ENCODE data around the gene POGLUT3. TPM values are rescaled to one million over a fixed set of nuclear protein-coding genes. Genes with fewer than 3 reads are reported as not detected.

POGLUT3 gene
- total and polyA plus RNA-seq, 2 of the 8 experiments (the other 6 are each of a cell fraction or from before 2014, with no cell fraction given), result 4.7 to 17.4 TPM

DNA sequence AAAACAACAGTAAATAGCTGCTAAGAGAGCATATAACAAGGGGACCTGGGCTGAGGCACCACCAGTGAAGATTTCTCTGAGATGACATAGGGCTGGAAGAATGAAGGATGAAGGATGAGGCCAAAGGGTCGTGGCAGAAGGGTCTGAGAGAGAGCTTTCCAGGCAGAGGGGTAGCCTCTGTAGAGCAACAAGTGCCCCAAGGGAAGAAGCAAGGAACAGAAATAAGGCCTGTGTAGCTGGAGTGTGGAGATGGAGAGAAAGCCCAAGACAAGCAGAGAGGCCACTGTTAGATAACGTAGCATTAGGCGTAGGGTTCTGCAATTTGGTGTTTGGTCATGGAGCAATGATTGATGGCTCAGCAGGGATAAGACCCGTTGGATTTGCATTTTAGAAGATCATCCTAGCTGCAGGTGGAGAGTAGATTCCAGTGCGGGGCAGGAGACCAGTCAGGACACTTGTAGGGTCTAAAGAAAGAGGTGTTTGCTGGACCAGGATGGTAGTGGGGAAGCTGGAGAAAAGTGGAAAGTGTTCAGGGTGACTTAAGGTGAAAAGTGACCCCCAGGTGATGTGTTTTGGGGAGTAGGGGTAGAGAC is 47.8 kb upstream of the POGLUT3 start (continued):
- TF ChIP-seq TAF1 (IDR thresholded peaks at IDR 0.05; ENCODE audit: low read depth, low read length), result no peak
